ENCODE measurements around the gene MKNK1. TPM values are rescaled to one million over a fixed set of nuclear protein-coding genes. Genes with fewer than 3 reads are reported as not detected.

The MKNK1 gene
- total and polyA plus RNA-seq, 2 of the 8 experiments (the other 6 are each of a cell fraction or from before 2014, with no cell fraction given), result 13.9 to 21.5 TPM

- Histone ChIP-seq H3K9ac (replicated peaks in 1 of 4; ENCODE audit: extremely low read depth in 1 of 4, low read depth in 3 of 4, low read length in 3 of 4) (no peak overlapping the region), H3K4me3 (ENCODE audit: extremely low read depth in 1 of 4, insufficient read depth in 2 of 4, low read depth in 3 of 4, low read length in 4 of 4) (no peak overlapping the region), H4K20me1 (replicated peaks in 1 of 2; ENCODE audit: control insufficient read depth in 1 of 2, insufficient read depth in 2 of 2, low read length in 2 of 2) (no peaks in the 10 kb centered on the region), H2BK15ac (ENCODE audit: low read length) (no peak overlapping the region), H3K18ac (ENCODE audit: extremely low read depth, low read length) (no peak overlapping the region), H3K23me2 (ENCODE audit: low read depth, low read length) (no peaks in the 10 kb centered on the region), H3K27me3 (replicated peaks in 1 of 4; ENCODE audit: control insufficient read depth in 3 of 4, extremely low read depth in 1 of 4, insufficient read depth in 3 of 4, low read length in 3 of 4) (no peaks in the 10 kb centered on the region), H2BK120ac (replicated peaks; ENCODE audit: low read depth, low read length) (no peak overlapping the region), H3K27ac (ENCODE audit: low read depth, low read length) (no peak overlapping the region), H4K8ac (ENCODE audit: extremely low read depth, insufficient read depth, low read length) (no peak overlapping the region), H4K5ac (ENCODE audit: insufficient read length, low read depth, low read length) (no peak overlapping the region), H3K56ac (replicated peaks; ENCODE audit: insufficient read length, low read depth, low read length) (no peak overlapping the region), H2BK5ac (ENCODE audit: low read depth, low read length) (no peak overlapping the region), H3K14ac (ENCODE audit: insufficient read length) (no peak overlapping the region), H3K4ac (replicated peaks; ENCODE audit: insufficient read length, low read depth, low read length) (no peak overlapping the region), H3K4me2 (ENCODE audit: insufficient read depth in 1 of 2, low read depth in 2 of 2, low read length in 2 of 2) (no peak overlapping the region), H3K36me3 (ENCODE audit: control insufficient read depth in 2 of 4, insufficient read depth in 4 of 4, low read length in 3 of 4) (no peaks in the 10 kb centered on the region; a peak in 1 of 8 replicates), H2BK20ac (ENCODE audit: low read length) (no peak overlapping the region), H3K79me2 (ENCODE audit: control insufficient read depth in 1 of 2, insufficient read depth in 2 of 2, low read length in 2 of 2) (no peaks in the 10 kb centered on the region), H4K91ac (replicated peaks; ENCODE audit: insufficient read length, low read length) (no peak overlapping the region), H3K9me3 (ENCODE audit: insufficient read depth in 2 of 2, low read depth in 1 of 2, low read length in 1 of 2) (no peaks in the 10 kb centered on the region), H2AFZ (ENCODE audit: low read length) (no peak overlapping the region), H2BK12ac (ENCODE audit: low read depth, low read length) (no peak overlapping the region), H3K23ac (ENCODE audit: insufficient read length) (no peak overlapping the region), H2AK5ac (ENCODE audit: low read depth, low read length) (no peak overlapping the region), H3K79me1 (ENCODE audit: low read depth, low read length) (no peaks in the 10 kb centered on the region), H3K4me1 (replicated peaks in 1 of 4; ENCODE audit: control insufficient read depth in 3 of 4, insufficient read depth in 4 of 4, low read length in 3 of 4) (peaks cover 1 to 5% (median 2%) of the 10 kb centered on the region in 4 experiments; a peak in 5 of 7 replicates)
- WGBS, 2 experiments (ENCODE audit: extremely low coverage in 1 of 2, insufficient coverage in 1 of 2, insufficient read length in 1 of 2, insufficient replicate concordance in 2 of 2, low coverage in 1 of 2, low lambda C conversion rate in 2 of 2, missing lambda C conversion rate in 1 of 2), result 85% methylated on average over 14 of the region's 14 CpGs; no CpG with 5 or more reads in 1 of the 2 experiments
- ChIA-PET CTCF (ENCODE audit: partially characterized antibody) (interaction anchor here (0.6 to 3.1 kb wide), 9 partner anchors 9 to 151 kb away, joined by 3 to 17 read pairs (median 3); partner anchors contain the start of gene MKNK1), POLR2A (ENCODE audit: partially characterized antibody) (interaction anchor here (1.4 kb wide), 1 partner anchor 104 kb away, joined by 3 read pairs; no protein-coding TSS in a partner anchor)
- DNase-seq (ENCODE audit: low read depth in 1 of 2, low spot score in 2 of 2) (no peak), FAIRE-seq (no peak)
- no peak for TF ChIP-seq SAP30 (IDR thresholded peaks at IDR 0.05; ENCODE audit: insufficient read depth, insufficient replicate concordance, low read length)
- no peak for TF ChIP-seq ZNF274 (IDR thresholded peaks at IDR 0.05; ENCODE audit: borderline replicate concordance, extremely low read depth, low read length)
- no peak for TF ChIP-seq RAD21 (IDR thresholded peaks at IDR 0.05 in 1 of 2, conservative IDR thresholded peaks at IDR 0.05 in 1 of 2; ENCODE audit: low read depth in 2 of 2, low read length in 2 of 2)
- TF ChIP-seq BCL11A (IDR thresholded peaks at IDR 0.05; ENCODE audit: low read depth in 2 of 2, low read length in 2 of 2), result no peak
- TF ChIP-seq ASH2L (IDR thresholded peaks at IDR 0.05; ENCODE audit: low read length), result no peak
- no peak for TF ChIP-seq HDAC6 (IDR thresholded peaks at IDR 0.05; ENCODE audit: low read depth, low read length)
- TF ChIP-seq EGR1 (IDR thresholded peaks at IDR 0.05; ENCODE audit: borderline replicate concordance, low read depth, low read length), result no peak
- TF ChIP-seq GABPA (IDR thresholded peaks at IDR 0.05; ENCODE audit: borderline replicate concordance, insufficient read depth, low read length), result no peak
- TF ChIP-seq POLR2AphosphoS5 (IDR thresholded peaks at IDR 0.05; ENCODE audit: low read depth, low read length), result no peak
Observed at GRCh38 chr1:46569884-46570725, 34.0 kb downstream of the MKNK1 start.

All from H1 (cell line).